PFSK-1 (cell line): ENCODE measurements around the gene TRUB1.

Experiments
- FOXP2 ChIP-seq: optimal IDR thresholded peaks from 2 replicates; pipeline ENCODE3; 2011; ENCODE audit warnings: borderline replicate concordance, control low read depth, inconsistent platforms; ENCODE audit not compliant: insufficient read depth; ENCODE audit errors: extremely low read length, extremely low read depth
- POLR2AphosphoS5 ChIP-seq: IDR thresholded peaks from 2 replicates; pipeline ENCODE4 v1.6.1; 2012; ENCODE audit warnings: low read depth, mild to moderate bottlenecking, control low read depth, low read length, moderate library complexity
- SIN3A ChIP-seq: IDR thresholded peaks from 2 replicates; pipeline ENCODE4 v1.6.1; 2012; ENCODE audit warnings: mild to moderate bottlenecking, low read length, moderate library complexity, borderline replicate concordance; ENCODE audit not compliant: insufficient read depth
- TAF1 ChIP-seq: IDR thresholded peaks from 2 replicates; pipeline ENCODE4 v1.6.1; 2012; ENCODE audit warnings: low read length, control low read depth, borderline replicate concordance; ENCODE audit not compliant: insufficient read depth
- TF ChIP-seq, protein P1 (sequence below), 2 experiments: IDR thresholded peaks; 2 replicates each; pipeline versions ENCODE4 v1.6.1 to v1.8.0; 2011 to 2012; ENCODE audit warnings: low read depth in 2 of 2, low read length in 2 of 2, control low read depth in 1 of 2, inconsistent platforms in 1 of 2, mild to moderate bottlenecking in 1 of 2, moderate library complexity in 1 of 2; ENCODE audit not compliant: insufficient read depth in 1 of 2

Gene TRUB1

DNA sequence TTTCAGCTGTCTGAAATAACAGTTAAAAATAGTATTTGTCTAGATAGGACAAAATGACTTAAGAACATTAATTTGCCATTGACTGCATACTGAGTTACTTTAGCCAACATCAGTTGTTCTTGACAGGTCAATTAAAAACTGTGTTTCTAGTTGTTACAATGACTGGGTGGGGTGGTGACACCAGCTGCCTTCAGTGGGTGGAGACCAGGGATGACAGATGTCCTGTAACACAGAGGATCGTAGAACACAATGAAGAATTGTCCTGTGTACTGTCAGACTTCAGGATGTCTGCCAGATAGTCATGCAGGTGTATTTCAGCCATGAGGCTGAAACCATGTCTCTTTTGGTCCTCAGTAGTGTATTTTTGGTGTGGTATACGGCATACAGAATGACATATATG is 24.4 kb downstream of the TRUB1 start:
- no peak for TF ChIP-seq TAF1
- no peak for TF ChIP-seq SIN3A
- no peak for TF ChIP-seq POLR2AphosphoS5
- no peak for TF ChIP-seq FOXP2
- TF ChIP-seq, protein P1, sequence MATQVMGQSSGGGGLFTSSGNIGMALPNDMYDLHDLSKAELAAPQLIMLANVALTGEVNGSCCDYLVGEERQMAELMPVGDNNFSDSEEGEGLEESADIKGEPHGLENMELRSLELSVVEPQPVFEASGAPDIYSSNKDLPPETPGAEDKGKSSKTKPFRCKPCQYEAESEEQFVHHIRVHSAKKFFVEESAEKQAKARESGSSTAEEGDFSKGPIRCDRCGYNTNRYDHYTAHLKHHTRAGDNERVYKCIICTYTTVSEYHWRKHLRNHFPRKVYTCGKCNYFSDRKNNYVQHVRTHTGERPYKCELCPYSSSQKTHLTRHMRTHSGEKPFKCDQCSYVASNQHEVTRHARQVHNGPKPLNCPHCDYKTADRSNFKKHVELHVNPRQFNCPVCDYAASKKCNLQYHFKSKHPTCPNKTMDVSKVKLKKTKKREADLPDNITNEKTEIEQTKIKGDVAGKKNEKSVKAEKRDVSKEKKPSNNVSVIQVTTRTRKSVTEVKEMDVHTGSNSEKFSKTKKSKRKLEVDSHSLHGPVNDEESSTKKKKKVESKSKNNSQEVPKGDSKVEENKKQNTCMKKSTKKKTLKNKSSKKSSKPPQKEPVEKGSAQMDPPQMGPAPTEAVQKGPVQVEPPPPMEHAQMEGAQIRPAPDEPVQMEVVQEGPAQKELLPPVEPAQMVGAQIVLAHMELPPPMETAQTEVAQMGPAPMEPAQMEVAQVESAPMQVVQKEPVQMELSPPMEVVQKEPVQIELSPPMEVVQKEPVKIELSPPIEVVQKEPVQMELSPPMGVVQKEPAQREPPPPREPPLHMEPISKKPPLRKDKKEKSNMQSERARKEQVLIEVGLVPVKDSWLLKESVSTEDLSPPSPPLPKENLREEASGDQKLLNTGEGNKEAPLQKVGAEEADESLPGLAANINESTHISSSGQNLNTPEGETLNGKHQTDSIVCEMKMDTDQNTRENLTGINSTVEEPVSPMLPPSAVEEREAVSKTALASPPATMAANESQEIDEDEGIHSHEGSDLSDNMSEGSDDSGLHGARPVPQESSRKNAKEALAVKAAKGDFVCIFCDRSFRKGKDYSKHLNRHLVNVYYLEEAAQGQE (IDR thresholded peaks at IDR 0.05; ENCODE audit: insufficient read depth in 1 of 2, low read depth in 2 of 2, low read length in 2 of 2), result no peak

DNA sequence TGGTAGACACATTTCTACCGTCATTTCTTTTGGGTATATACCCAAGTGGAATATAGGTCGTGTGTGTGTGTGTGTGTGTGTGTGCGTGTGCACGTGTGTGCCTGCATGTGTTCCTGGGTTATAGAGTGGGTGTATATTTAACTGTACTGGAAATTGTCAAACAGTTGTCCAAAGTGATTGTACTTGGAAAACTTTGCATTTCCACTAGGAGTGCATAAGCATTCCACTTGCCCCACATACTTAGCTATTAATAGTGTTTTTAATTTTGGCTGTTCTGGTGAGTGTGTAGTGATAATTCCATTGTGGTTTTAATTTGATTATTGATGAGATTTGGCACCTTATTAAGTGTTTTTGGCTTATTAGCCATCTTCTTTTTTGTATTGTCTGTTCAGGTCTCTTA is 25.9 kb downstream of the TRUB1 start:
- TF ChIP-seq FOXP2 (no peak), POLR2AphosphoS5 (no peak), SIN3A (no peak), TAF1 (no peak)
- TF ChIP-seq, protein P1 (IDR thresholded peaks at IDR 0.05; ENCODE audit: insufficient read depth in 1 of 2, low read depth in 2 of 2, low read length in 2 of 2), result no peak

DNA sequence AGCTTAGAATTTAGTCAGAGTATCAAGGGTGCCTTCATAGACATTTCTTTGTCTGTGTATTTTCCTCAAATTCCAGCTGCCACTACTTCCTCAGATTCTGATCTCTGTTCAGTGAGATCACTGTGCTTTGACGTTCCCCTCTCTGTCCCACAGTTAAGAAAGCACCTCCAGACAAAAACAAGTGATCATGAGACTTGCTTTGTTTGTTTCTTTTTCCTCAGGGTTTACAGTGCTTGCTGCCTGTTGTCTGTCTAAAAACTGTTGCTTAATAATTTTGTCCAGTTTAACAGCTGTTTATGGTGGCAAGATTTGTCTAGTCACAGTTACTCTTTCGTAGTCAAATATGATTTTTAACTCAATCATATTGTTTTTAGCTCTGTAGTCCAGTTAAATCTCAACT is 29.1 kb downstream of the TRUB1 start:
- TF ChIP-seq SIN3A, result no peak
- TF ChIP-seq, protein P1 (IDR thresholded peaks at IDR 0.05; ENCODE audit: insufficient read depth in 1 of 2, low read depth in 2 of 2, low read length in 2 of 2), result no peak
- TF ChIP-seq POLR2AphosphoS5, result no peak
- TF ChIP-seq TAF1, result no peak
- TF ChIP-seq FOXP2, result no peak

DNA sequence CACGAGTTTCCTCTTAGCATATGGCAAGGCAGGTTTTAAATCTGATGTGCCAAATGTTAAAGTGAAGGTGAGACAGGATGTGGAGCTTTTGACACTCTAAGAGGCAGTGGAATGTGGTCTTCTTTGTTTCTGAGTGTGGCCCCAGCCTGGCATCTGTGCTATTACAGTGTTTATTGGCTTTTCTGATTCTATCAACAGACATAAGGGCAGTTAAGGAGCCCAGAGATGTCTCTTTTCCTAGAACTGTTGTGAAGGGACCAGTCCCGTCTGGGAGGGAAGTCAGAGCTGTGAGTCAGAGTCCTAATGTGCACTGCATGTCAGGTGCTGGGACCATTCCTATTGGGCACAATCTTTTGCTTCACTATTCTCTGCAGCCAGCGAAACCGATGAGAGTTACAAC is 32.5 kb downstream of the TRUB1 start:
- TF ChIP-seq, protein P1 (IDR thresholded peaks at IDR 0.05; ENCODE audit: insufficient read depth in 1 of 2, low read depth in 2 of 2, low read length in 2 of 2), result no peak
- TF ChIP-seq SIN3A (no peak), FOXP2 (no peak), POLR2AphosphoS5 (no peak), TAF1 (no peak)

DNA sequence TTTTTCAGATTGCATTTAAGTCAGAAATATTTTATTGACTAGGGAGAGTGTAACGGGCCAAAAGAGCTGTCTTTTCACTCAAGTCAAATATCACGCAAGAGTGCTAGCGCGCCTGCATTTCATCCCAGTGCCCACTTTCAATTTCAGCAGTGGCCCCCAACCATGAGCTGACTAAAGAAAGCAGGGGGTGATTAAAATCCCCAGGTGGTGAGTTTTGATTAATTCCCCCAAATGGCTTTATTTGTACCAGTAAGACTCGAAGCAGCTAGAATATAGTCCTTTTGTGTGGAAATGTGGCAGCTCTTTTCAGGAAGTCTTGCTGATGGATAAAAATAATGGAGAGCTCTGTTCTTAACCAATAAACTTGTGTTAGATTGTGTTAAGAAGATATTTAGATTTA is 35.3 kb downstream of the TRUB1 start:
- no peak for TF ChIP-seq POLR2AphosphoS5
- TF ChIP-seq SIN3A, result no peak
- TF ChIP-seq FOXP2, result no peak
- TF ChIP-seq TAF1, result no peak
- TF ChIP-seq, protein P1 (IDR thresholded peaks at IDR 0.05; ENCODE audit: insufficient read depth in 1 of 2, low read depth in 2 of 2, low read length in 2 of 2), result no peak
